ENCODE data around the gene ARHGAP26. TPM values are rescaled to one million over a fixed set of nuclear protein-coding genes. Genes with fewer than 3 reads are reported as not detected.
"Not testable (repeated sequence)": the region's sequence is repeated elsewhere in the genome, so short reads cannot be mapped to it uniquely, and the experiment has no call there.

The ARHGAP26 gene
- total RNA-seq, 5 donors from 2014 or later (not counting 1 experiment from before 2014, with no cell fraction given): 22.8 to 49.3 (median 28.3) TPM

GRCh38 chr5:143114481-143114880, 344.3 kb downstream of the ARHGAP26 start:
- Mint-ChIP-seq H3K4me3 (no peak overlapping the region), H3K36me3 (peaks cover 28% of the 10 kb centered on the region), H3K9me3 (no peaks in the 10 kb centered on the region), H3K27me3 (no peaks in the 10 kb centered on the region), H3K27ac (no peak overlapping the region), H3K4me1 (peaks cover 2 to 15% (median 4%) of the 10 kb centered on the region in 3 donors)
- 45% methylated on average over 2 of the region's 2 CpGs for WGBS (ENCODE audit: insufficient coverage)
- ATAC-seq (replicated peaks in 1 of 4) (no peak), DNase-seq (no peak)
- H3K27me3 ChIP-seq (replicated peaks in 1 of 2; ENCODE audit: control insufficient read depth in 2 of 2, extremely low read depth in 1 of 2, insufficient read depth in 2 of 2, low read length in 1 of 2): no peaks in the 10 kb centered on the region
- CTCF ChIA-PET: no interaction called here
- H3K4me1 ChIP-seq (ENCODE audit: control insufficient read depth in 1 of 2, extremely low read depth in 1 of 2, insufficient read depth in 2 of 2, low read length in 2 of 2): no peaks in the 10 kb centered on the region
- no peak overlapping the region for H3K27ac ChIP-seq (ENCODE audit: low read length)
- H3K36me3 ChIP-seq (ENCODE audit: control insufficient read depth in 2 of 2, extremely low read depth in 1 of 2, insufficient read depth in 1 of 2, low read length in 1 of 2): peaks cover 0 to 4% of the 10 kb centered on the region in 2 donors
- POLR2A ChIA-PET: no interaction called here
- H3K4me3 ChIP-seq (ENCODE audit: control insufficient read depth in 1 of 2, extremely low read depth in 1 of 2, low read length in 1 of 2): no peak overlapping the region
- no peaks in the 10 kb centered on the region for H3K9me3 ChIP-seq

- H3K27ac Mint-ChIP-seq: no peak overlapping the region
- H3K27me3 ChIP-seq (replicated peaks in 1 of 2; ENCODE audit: control insufficient read depth in 2 of 2, extremely low read depth in 1 of 2, insufficient read depth in 2 of 2, low read length in 1 of 2): no peaks in the 10 kb centered on the region
- H3K4me3 Mint-ChIP-seq: no peak overlapping the region
- DNase-seq (no peak), ATAC-seq (replicated peaks in 1 of 4) (no peak)
- H3K36me3 ChIP-seq (ENCODE audit: control insufficient read depth in 2 of 2, extremely low read depth in 1 of 2, insufficient read depth in 1 of 2, low read length in 1 of 2): peaks cover 0 to 4% of the 10 kb centered on the region in 2 donors
- H3K9me3 ChIP-seq: no peaks in the 10 kb centered on the region
- POLR2A ChIA-PET: no interaction called here
- CTCF ChIA-PET: no interaction called here
- peaks cover 24% of the 10 kb centered on the region for H3K36me3 Mint-ChIP-seq
- WGBS (ENCODE audit: insufficient coverage): 100% methylated on average over 1 of the region's 2 CpGs
- H3K27me3 Mint-ChIP-seq: no peaks in the 10 kb centered on the region
- H3K27ac ChIP-seq (ENCODE audit: low read length): no peak overlapping the region
- H3K4me3 ChIP-seq (ENCODE audit: control insufficient read depth in 1 of 2, extremely low read depth in 1 of 2, low read length in 1 of 2): no peak overlapping the region
- no peaks in the 10 kb centered on the region for H3K9me3 Mint-ChIP-seq
- no peaks in the 10 kb centered on the region for H3K4me1 ChIP-seq (ENCODE audit: control insufficient read depth in 1 of 2, extremely low read depth in 1 of 2, insufficient read depth in 2 of 2, low read length in 2 of 2)
- H3K4me1 Mint-ChIP-seq: peaks cover 0 to 18% (median 3%) of the 10 kb centered on the region in 3 donors
Observed at GRCh38 chr5:143115381-143115780, 345.2 kb downstream of the ARHGAP26 start.

GRCh38 chr5:143116814-143117213, 346.6 kb downstream of the ARHGAP26 start:
- H3K4me1 Mint-ChIP-seq: peaks cover 0 to 26% (median 11%) of the 10 kb centered on the region in 3 donors
- 100% methylated on average over 4 of the region's 4 CpGs for WGBS (ENCODE audit: insufficient coverage)
- H3K27me3 Mint-ChIP-seq: no peaks in the 10 kb centered on the region
- no peak overlapping the region for H3K4me3 Mint-ChIP-seq
- Histone ChIP-seq H3K4me1 (ENCODE audit: control insufficient read depth in 1 of 2, extremely low read depth in 1 of 2, insufficient read depth in 2 of 2, low read length in 2 of 2) (no peaks in the 10 kb centered on the region), H3K9me3 (no peaks in the 10 kb centered on the region), H3K4me3 (ENCODE audit: control insufficient read depth in 1 of 2, extremely low read depth in 1 of 2, low read length in 1 of 2) (no peak overlapping the region), H3K27me3 (replicated peaks in 1 of 2; ENCODE audit: control insufficient read depth in 2 of 2, extremely low read depth in 1 of 2, insufficient read depth in 2 of 2, low read length in 1 of 2) (no peaks in the 10 kb centered on the region), H3K27ac (ENCODE audit: low read length) (no peak overlapping the region), H3K36me3 (ENCODE audit: control insufficient read depth in 2 of 2, extremely low read depth in 1 of 2, insufficient read depth in 1 of 2, low read length in 1 of 2) (peaks cover 0 to 4% of the 10 kb centered on the region in 2 donors)
- ChIA-PET CTCF (interaction anchor here in 1 of 2 donors (0.7 to 1.6 kb wide), 2 partner anchors 8 to 16 kb away, joined by 3 read pairs; no protein-coding TSS in a partner anchor), POLR2A (interaction anchor here (0.5 to 0.6 kb wide), 2 partner anchors 105 to 320 kb away, joined by 3 read pairs; no protein-coding TSS in a partner anchor)
- H3K27ac Mint-ChIP-seq: no peak overlapping the region
- ATAC-seq (replicated peaks in 1 of 4) (no peak), DNase-seq (no peak)
- H3K9me3 Mint-ChIP-seq: no peaks in the 10 kb centered on the region
- H3K36me3 Mint-ChIP-seq: peaks cover 34% of the 10 kb centered on the region

GRCh38 chr5:143117821-143118220, 347.6 kb downstream of the ARHGAP26 start:
- no peak overlapping the region for H3K4me3 Mint-ChIP-seq
- H3K27ac ChIP-seq (ENCODE audit: low read length): no peak overlapping the region
- H3K27ac Mint-ChIP-seq: no peak overlapping the region
- peaks cover 0 to 4% of the 10 kb centered on the region in 2 donors for H3K36me3 ChIP-seq (ENCODE audit: control insufficient read depth in 2 of 2, extremely low read depth in 1 of 2, insufficient read depth in 1 of 2, low read length in 1 of 2)
- no peak overlapping the region for H3K4me3 ChIP-seq (ENCODE audit: control insufficient read depth in 1 of 2, extremely low read depth in 1 of 2, low read length in 1 of 2)
- H3K4me1 ChIP-seq (ENCODE audit: control insufficient read depth in 1 of 2, extremely low read depth in 1 of 2, insufficient read depth in 2 of 2, low read length in 2 of 2): no peaks in the 10 kb centered on the region
- peaks cover 0 to 26% (median 11%) of the 10 kb centered on the region in 3 donors for H3K4me1 Mint-ChIP-seq
- ATAC-seq (replicated peaks in 1 of 4) (no peak), DNase-seq (no peak)
- no peaks in the 10 kb centered on the region for H3K9me3 ChIP-seq
- POLR2A ChIA-PET: no interaction called here
- H3K36me3 Mint-ChIP-seq: peaks cover 40% of the 10 kb centered on the region
- H3K9me3 Mint-ChIP-seq: no peaks in the 10 kb centered on the region
- CTCF ChIA-PET: interaction anchor here in 1 of 2 donors (0.7 to 1.6 kb wide), 3 partner anchors 9 to 17 kb away, joined by 3 read pairs; no protein-coding TSS in a partner anchor
- no peaks in the 10 kb centered on the region for H3K27me3 Mint-ChIP-seq
- H3K27me3 ChIP-seq (replicated peaks in 1 of 2; ENCODE audit: control insufficient read depth in 2 of 2, extremely low read depth in 1 of 2, insufficient read depth in 2 of 2, low read length in 1 of 2): no peaks in the 10 kb centered on the region

- no peaks in the 10 kb centered on the region for H3K4me1 ChIP-seq (ENCODE audit: control insufficient read depth in 1 of 2, extremely low read depth in 1 of 2, insufficient read depth in 2 of 2, low read length in 2 of 2)
- peak in 1 of 35 experiments; percentile 13 for DNase-seq
- peaks cover 0 to 26% (median 11%) of the 10 kb centered on the region in 3 donors for H3K4me1 Mint-ChIP-seq
- H3K27ac ChIP-seq (ENCODE audit: low read length): no peak overlapping the region
- H3K4me3 Mint-ChIP-seq: no peak overlapping the region
- H3K27me3 Mint-ChIP-seq: no peaks in the 10 kb centered on the region
- ATAC-seq (replicated peaks in 1 of 4): no peak
- H3K9me3 Mint-ChIP-seq: no peaks in the 10 kb centered on the region
- H3K36me3 ChIP-seq (ENCODE audit: control insufficient read depth in 2 of 2, extremely low read depth in 1 of 2, insufficient read depth in 1 of 2, low read length in 1 of 2): peaks cover 0 to 4% of the 10 kb centered on the region in 2 donors
- WGBS (ENCODE audit: insufficient coverage): 95% methylated on average over 3 of the region's 3 CpGs
- H3K27me3 ChIP-seq (replicated peaks in 1 of 2; ENCODE audit: control insufficient read depth in 2 of 2, extremely low read depth in 1 of 2, insufficient read depth in 2 of 2, low read length in 1 of 2): no peaks in the 10 kb centered on the region
- peaks cover 43% of the 10 kb centered on the region for H3K36me3 Mint-ChIP-seq
- no peak overlapping the region for H3K27ac Mint-ChIP-seq
- CTCF ChIA-PET: interaction anchor here in 1 of 2 donors (1.2 kb wide), 1 partner anchor 15 kb away, joined by 3 read pairs; no protein-coding TSS in a partner anchor
- no peaks in the 10 kb centered on the region for H3K9me3 ChIP-seq
- POLR2A ChIA-PET: no interaction called here
- no peak overlapping the region for H3K4me3 ChIP-seq (ENCODE audit: control insufficient read depth in 1 of 2, extremely low read depth in 1 of 2, low read length in 1 of 2)
Observed at GRCh38 chr5:143118222-143118621, 348.0 kb downstream of the ARHGAP26 start.

GRCh38 chr5:143118818-143119217, 348.6 kb downstream of the ARHGAP26 start:
- H3K9me3 ChIP-seq; H3K9me3 Mint-ChIP-seq; ATAC-seq (replicated peaks in 1 of 4); H3K27me3 ChIP-seq (replicated peaks in 1 of 2; ENCODE audit: control insufficient read depth in 2 of 2, extremely low read depth in 1 of 2, insufficient read depth in 2 of 2, low read length in 1 of 2); DNase-seq; H3K27me3 Mint-ChIP-seq; H3K4me1 ChIP-seq (ENCODE audit: control insufficient read depth in 1 of 2, extremely low read depth in 1 of 2, insufficient read depth in 2 of 2, low read length in 2 of 2); H3K4me3 ChIP-seq (ENCODE audit: control insufficient read depth in 1 of 2, extremely low read depth in 1 of 2, low read length in 1 of 2); H3K4me3 Mint-ChIP-seq; H3K27ac Mint-ChIP-seq; H3K36me3 ChIP-seq (ENCODE audit: control insufficient read depth in 2 of 2, extremely low read depth in 1 of 2, insufficient read depth in 1 of 2, low read length in 1 of 2); H3K27ac ChIP-seq (ENCODE audit: low read length): not testable (repeated sequence)
- Mint-ChIP-seq H3K4me1 (peaks cover 0 to 25% (median 11%) of the 10 kb centered on the region in 3 donors), H3K36me3 (peaks cover 41% of the 10 kb centered on the region)
- ChIA-PET POLR2A (interaction anchor here in 1 of 2 donors (0.5 to 0.7 kb wide), 2 partner anchors 277 to 463 kb away, joined by 3 read pairs; no protein-coding TSS in a partner anchor), CTCF (interaction anchor here in 1 of 2 donors (1.2 kb wide), 1 partner anchor 14 kb away, joined by 3 read pairs; no protein-coding TSS in a partner anchor)
- no CpG with 5 or more reads among the region's 3 CpGs for WGBS (ENCODE audit: insufficient coverage)
